ENCODE results near the gene SFXN3. TPM values are rescaled to one million over a fixed set of nuclear protein-coding genes. Genes with fewer than 3 reads are reported as not detected.

Gene SFXN3
- total RNA-seq, 2 experiments from 2014 or later: 28.8 to 29.6 TPM

- ChIA-PET POLR2A (no interaction called here), CTCF (interaction anchor here (0.6 to 23.2 kb wide), 6 partner anchors 10 to 85 kb away, joined by 3 to 655 read pairs (median 9); no protein-coding TSS in a partner anchor)
- H3K4me1 Mint-ChIP-seq (ENCODE audit: low read depth): peaks cover 9% of the 10 kb centered on the region
- no peaks in the 10 kb centered on the region for H3K27me3 Mint-ChIP-seq
- DNase-seq: no peak
- peaks cover 3% of the 10 kb centered on the region for H3K36me3 Mint-ChIP-seq (ENCODE audit: low read depth)
- no peak for ATAC-seq
- H3K9me3 Mint-ChIP-seq: no peaks in the 10 kb centered on the region
- no peak overlapping the region for H3K27ac Mint-ChIP-seq
- H3K4me3 Mint-ChIP-seq: no peak overlapping the region
- no peak for TF ChIP-seq CTCF (IDR thresholded peaks at IDR 0.05)
- intact Hi-C loops (cut with micrococcal nuclease): no loop called here
Observed at GRCh38 chr10:101056365-101057151, 25.5 kb downstream of the SFXN3 start.

GRCh38 chr10:101060036-101060950 is 29.3 kb downstream of the SFXN3 start:
- POLR2A ChIA-PET: interaction anchor here (0.9 to 1.3 kb wide), 3 partner anchors 9 to 25 kb away, joined by 3 to 7 read pairs (median 3); no protein-coding TSS in a partner anchor
- peak; percentile 66 for ATAC-seq
- intact Hi-C loops (cut with micrococcal nuclease): loop anchor here (2.0 kb wide), 1 partner anchor 41 kb away; no protein-coding TSS in a partner anchor

GRCh38 chr10:101060951-101061623 is 30.1 kb downstream of the SFXN3 start:
- ChIA-PET POLR2A (interaction anchor here (0.9 to 3.1 kb wide), 4 partner anchors 10 to 26 kb away, joined by 3 to 19 read pairs (median 5); no protein-coding TSS in a partner anchor), CTCF (interaction anchor here (0.7 to 23.2 kb wide), 16 partner anchors 7 to 81 kb away, joined by 3 to 655 read pairs (median 5); no protein-coding TSS in a partner anchor)
- TF ChIP-seq CTCF (IDR thresholded peaks at IDR 0.05): no peak
- Mint-ChIP-seq H3K36me3 (ENCODE audit: low read depth) (peaks cover 2% of the 10 kb centered on the region), H3K27me3 (peaks cover 27% of the 10 kb centered on the region), H3K4me3 (peak overlapping the region; percentile 82), H3K9me3 (no peaks in the 10 kb centered on the region), H3K4me1 (ENCODE audit: low read depth) (peaks cover 21% of the 10 kb centered on the region), H3K27ac (peak overlapping the region; percentile 96)
- ATAC-seq (peak; percentile 80), DNase-seq (peak; percentile 93)
- intact Hi-C loops (cut with micrococcal nuclease): loop anchor here (2.0 kb wide), 1 partner anchor 42 kb away; no protein-coding TSS in a partner anchor

More at GRCh38 chr10:101060036-101060950, 29.3 kb downstream of the SFXN3 start:
- Mint-ChIP-seq H3K27ac (peak overlapping the region; percentile 96), H3K4me3 (peak overlapping the region; percentile 82), H3K36me3 (ENCODE audit: low read depth) (peaks cover 2% of the 10 kb centered on the region), H3K27me3 (peaks cover 19% of the 10 kb centered on the region), H3K4me1 (ENCODE audit: low read depth) (peaks cover 18% of the 10 kb centered on the region), H3K9me3 (no peaks in the 10 kb centered on the region)
- DNase-seq: peak; percentile 96
- CTCF ChIA-PET: interaction anchor here (0.7 to 23.2 kb wide), 14 partner anchors 8 to 153 kb away, joined by 3 to 655 read pairs (median 5); partner anchors contain the start of genes PDZD7 and SFXN3
- peak; percentile 97 for TF ChIP-seq CTCF (IDR thresholded peaks at IDR 0.05)

- intact Hi-C loops (cut with micrococcal nuclease): loop anchor here (2.0 kb wide), 1 partner anchor 43 kb away; no protein-coding TSS in a partner anchor
- Mint-ChIP-seq H3K27ac (peak within 1 kb of the TSS; percentile 96), H3K4me3 (peak within 1 kb of the TSS; percentile 82), H3K36me3 (ENCODE audit: low read depth) (peaks cover 2% of the 10 kb centered on the region), H3K27me3 (peaks cover 33% of the 10 kb centered on the region), H3K4me1 (ENCODE audit: low read depth) (peaks cover 26% of the 10 kb centered on the region), H3K9me3 (no peaks in the 10 kb centered on the region)
- DNase-seq (no peak), ATAC-seq (no peak)
- CTCF ChIA-PET: interaction anchor here (0.7 to 23.2 kb wide), 9 partner anchors 10 to 152 kb away, joined by 3 to 655 read pairs (median 6); no protein-coding TSS in a partner anchor
- TF ChIP-seq CTCF (IDR thresholded peaks at IDR 0.05): no peak
- POLR2A ChIA-PET: interaction anchor here (1.0 to 3.1 kb wide), 2 partner anchors 11 to 19 kb away, joined by 3 to 19 read pairs; no protein-coding TSS in a partner anchor
Observed at GRCh38 chr10:101061624-101062231, 30.7 kb downstream of the SFXN3 start, which contains the start of gene KAZALD1. KAZALD1 (plus strand) TSS chr10:101061989; CDS start chr10:101062593, 604 bp downstream.
